Measurements from ENCODE around the gene ABRAXAS1.

- TF ChIP-seq EZH2 (IDR thresholded peaks at IDR 0.05; ENCODE audit: low read length) = no peak
- TF ChIP-seq, protein P1, sequence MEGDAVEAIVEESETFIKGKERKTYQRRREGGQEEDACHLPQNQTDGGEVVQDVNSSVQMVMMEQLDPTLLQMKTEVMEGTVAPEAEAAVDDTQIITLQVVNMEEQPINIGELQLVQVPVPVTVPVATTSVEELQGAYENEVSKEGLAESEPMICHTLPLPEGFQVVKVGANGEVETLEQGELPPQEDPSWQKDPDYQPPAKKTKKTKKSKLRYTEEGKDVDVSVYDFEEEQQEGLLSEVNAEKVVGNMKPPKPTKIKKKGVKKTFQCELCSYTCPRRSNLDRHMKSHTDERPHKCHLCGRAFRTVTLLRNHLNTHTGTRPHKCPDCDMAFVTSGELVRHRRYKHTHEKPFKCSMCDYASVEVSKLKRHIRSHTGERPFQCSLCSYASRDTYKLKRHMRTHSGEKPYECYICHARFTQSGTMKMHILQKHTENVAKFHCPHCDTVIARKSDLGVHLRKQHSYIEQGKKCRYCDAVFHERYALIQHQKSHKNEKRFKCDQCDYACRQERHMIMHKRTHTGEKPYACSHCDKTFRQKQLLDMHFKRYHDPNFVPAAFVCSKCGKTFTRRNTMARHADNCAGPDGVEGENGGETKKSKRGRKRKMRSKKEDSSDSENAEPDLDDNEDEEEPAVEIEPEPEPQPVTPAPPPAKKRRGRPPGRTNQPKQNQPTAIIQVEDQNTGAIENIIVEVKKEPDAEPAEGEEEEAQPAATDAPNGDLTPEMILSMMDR (optimal IDR thresholded peaks at IDR 0.05 in 1 of 3, IDR thresholded peaks at IDR 0.05 in 1 of 3, conservative IDR thresholded peaks at IDR 0.05 in 1 of 3; ENCODE audit: extremely low read depth in 1 of 3, insufficient read depth in 2 of 3, low read length in 3 of 3) = no peak
Measured at GRCh38 chr4:83516042-83516772, 31.3 kb upstream of the ABRAXAS1 start.

Data from keratinocyte (primary cell).